Muscle layer of duodenum (tissue), 2 donors: ENCODE data around the gene TOMM20.
"Not testable (repeated sequence)": the region's sequence is repeated elsewhere in the genome, so short reads cannot be mapped to it uniquely, and the experiment has no call there.

Experiments
- H3K27ac ChIP-seq: one replicate; pipeline ENCODE4 v1.7.0; 2013; ENCODE audit warnings: mild to moderate bottlenecking, low read length
- H3K27me3 ChIP-seq: one replicate; pipeline ENCODE4 v1.7.0; 2013; ENCODE audit warnings: low read depth, mild to moderate bottlenecking, control low read depth, low read length
- H3K36me3 ChIP-seq, 2 donors: one replicate each; pipeline ENCODE4 v1.7.0; 2013; ENCODE audit warnings: low read length in 2 of 2, control low read depth in 1 of 2, mild to moderate bottlenecking in 1 of 2; ENCODE audit not compliant: insufficient read depth in 2 of 2, control insufficient read depth in 1 of 2
- H3K4me1 ChIP-seq, 2 donors: one replicate each; pipeline ENCODE4 v1.7.0; 2013; ENCODE audit warnings: low read length in 2 of 2, mild to moderate bottlenecking in 2 of 2, control low read depth in 1 of 2, moderate library complexity in 1 of 2; ENCODE audit not compliant: insufficient read depth in 2 of 2, control insufficient read depth in 1 of 2
- H3K4me3 ChIP-seq, 2 donors: one replicate each; pipeline ENCODE4 v1.7.0; 2013; ENCODE audit warnings: low read length in 2 of 2, low read depth in 1 of 2, mild to moderate bottlenecking in 1 of 2
- H3K9me3 ChIP-seq, 2 donors: one replicate each; pipeline ENCODE4 v1.7.0; 2013; ENCODE audit warnings: low read length in 2 of 2, control low read depth in 1 of 2, mild to moderate bottlenecking in 1 of 2; ENCODE audit not compliant: control insufficient read depth in 1 of 2
- donor health status: healthy.

The TOMM20 gene

GRCh38 chr1:235101558-235102258 is 26.9 kb downstream of the TOMM20 start:
- peaks cover 3 to 6% of the 10 kb centered on the region in 2 donors for H3K4me1 ChIP-seq

DNA sequence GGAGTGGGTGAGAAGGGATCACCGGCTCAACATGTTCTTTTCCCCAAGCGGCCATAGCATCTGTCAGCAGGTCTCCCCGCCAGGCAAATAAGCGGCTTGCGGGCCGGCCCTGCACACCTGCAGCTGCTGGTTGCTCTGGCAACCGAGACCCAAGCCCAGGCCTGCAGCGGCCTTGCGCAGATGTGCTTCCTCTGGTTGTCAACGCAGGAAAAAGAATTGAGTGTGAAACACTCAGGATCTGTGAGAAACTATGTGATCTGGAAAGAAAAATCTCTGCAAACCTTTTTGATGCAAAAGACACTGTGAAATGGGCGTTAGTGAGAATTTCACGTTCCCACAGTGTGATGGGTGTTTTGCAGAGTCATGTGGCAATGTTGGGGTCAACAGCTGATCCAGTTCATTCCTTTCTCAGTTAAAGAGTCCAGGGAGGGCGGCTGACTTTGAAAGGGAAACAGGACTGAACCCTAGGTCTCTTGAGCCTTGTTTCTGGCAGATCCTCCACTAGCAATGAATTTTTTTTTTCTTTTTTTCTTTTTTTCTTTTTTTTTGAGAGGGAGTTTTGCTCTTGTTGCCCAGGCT is 28.4 kb downstream of the TOMM20 start:
- Histone ChIP-seq H3K4me3 (no peak overlapping the region), H3K27me3 (no peaks in the 10 kb centered on the region), H3K36me3 (no peaks in the 10 kb centered on the region), H3K4me1 (peaks cover 3 to 6% of the 10 kb centered on the region in 2 donors), H3K9me3 (no peaks in the 10 kb centered on the region), H3K27ac (no peak overlapping the region)

More at GRCh38 chr1:235101558-235102258, 26.9 kb downstream of the TOMM20 start:
- H3K9me3 ChIP-seq = no peaks in the 10 kb centered on the region
- no peak overlapping the region for H3K27ac ChIP-seq
- H3K27me3 ChIP-seq = no peaks in the 10 kb centered on the region
- no peaks in the 10 kb centered on the region for H3K36me3 ChIP-seq
- no peak overlapping the region for H3K4me3 ChIP-seq

DNA sequence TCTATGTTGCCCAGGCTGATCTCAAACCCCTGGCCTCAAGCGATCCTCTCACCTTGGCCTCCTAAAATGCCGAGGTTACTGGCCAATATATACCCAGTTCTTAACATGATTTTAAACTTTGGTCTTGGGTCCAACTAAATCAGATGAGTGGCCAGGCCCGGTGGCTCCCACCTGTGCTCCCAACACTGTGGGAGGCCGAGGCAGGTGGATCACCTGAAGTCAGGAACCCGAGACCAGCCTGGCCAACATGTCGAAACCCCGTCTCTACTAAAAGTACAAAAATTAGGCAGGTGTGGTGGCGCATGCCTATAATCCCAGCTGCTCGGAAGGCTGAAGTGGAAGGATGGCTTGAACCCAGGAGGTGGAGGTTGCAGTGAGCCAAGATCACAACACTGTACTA is 29.6 kb downstream of the TOMM20 start:
- H3K27ac ChIP-seq = no peak overlapping the region
- H3K36me3 ChIP-seq = no peaks in the 10 kb centered on the region
- H3K9me3 ChIP-seq = no peaks in the 10 kb centered on the region
- H3K4me1 ChIP-seq = peaks cover 0 to 3% of the 10 kb centered on the region in 2 donors
- H3K27me3 ChIP-seq = no peaks in the 10 kb centered on the region
- H3K4me3 ChIP-seq = no peak overlapping the region

- Histone ChIP-seq H3K27ac (no peak overlapping the region), H3K4me3 (no peak overlapping the region), H3K9me3 (no peaks in the 10 kb centered on the region), H3K36me3 (no peaks in the 10 kb centered on the region), H3K4me1 (peaks cover 3% of the 10 kb centered on the region in 2 donors), H3K27me3 (no peaks in the 10 kb centered on the region)
These were observed 30.1 kb downstream of the TOMM20 start for GRCh38 chr1:235098547-235098946.

DNA sequence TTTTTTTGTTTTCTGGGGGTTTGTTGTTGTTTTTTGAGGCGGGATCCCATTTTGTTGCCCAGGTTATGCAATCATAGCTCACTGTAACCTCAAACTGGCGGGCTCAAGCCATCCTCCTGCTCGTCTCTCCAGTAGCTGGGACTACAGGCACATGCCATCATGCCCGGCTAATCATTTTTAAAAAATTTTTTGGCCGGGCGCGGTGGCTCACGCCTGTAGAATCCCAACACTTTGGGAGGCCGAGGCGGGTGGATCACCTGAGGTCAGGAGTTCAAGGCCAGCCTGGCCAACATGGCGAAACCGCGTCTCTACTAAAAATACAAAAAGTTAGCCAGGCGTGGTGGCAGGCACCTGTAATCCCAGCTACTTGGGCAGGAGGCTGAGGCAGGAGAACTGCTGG is 31.1 kb downstream of the TOMM20 start:
- H3K4me1 ChIP-seq, H3K27me3 ChIP-seq, H3K27ac ChIP-seq, H3K9me3 ChIP-seq, H3K4me3 ChIP-seq, H3K36me3 ChIP-seq: not testable (repeated sequence)

GRCh38 chr1:235095938-235096562 is 32.6 kb downstream of the TOMM20 start:
- Histone ChIP-seq H3K27me3 (no peaks in the 10 kb centered on the region), H3K9me3 (no peaks in the 10 kb centered on the region), H3K4me1 (peaks cover 7 to 12% of the 10 kb centered on the region in 2 donors), H3K36me3 (no peaks in the 10 kb centered on the region), H3K27ac (no peak overlapping the region), H3K4me3 (no peak overlapping the region)

GRCh38 chr1:235093696-235094592 is 34.7 kb downstream of the TOMM20 start:
- H3K27me3 ChIP-seq = no peaks in the 10 kb centered on the region
- peaks cover 7 to 12% of the 10 kb centered on the region in 2 donors for H3K4me1 ChIP-seq

GRCh38 chr1:235093013-235093695 is 35.5 kb downstream of the TOMM20 start:
- Histone ChIP-seq H3K9me3 (no peaks in the 10 kb centered on the region), H3K27ac (no peak overlapping the region), H3K27me3 (no peaks in the 10 kb centered on the region), H3K36me3 (no peaks in the 10 kb centered on the region), H3K4me1 (peaks cover 7 to 12% of the 10 kb centered on the region in 2 donors), H3K4me3 (peak overlapping the region; percentile 46 to 63)

More at GRCh38 chr1:235093696-235094592, 34.7 kb downstream of the TOMM20 start:
- H3K9me3 ChIP-seq = no peaks in the 10 kb centered on the region
- H3K27ac ChIP-seq = no peak overlapping the region
- peak overlapping the region; percentile 46 to 63 for H3K4me3 ChIP-seq
- H3K36me3 ChIP-seq = no peaks in the 10 kb centered on the region

GRCh38 chr1:235092415-235092814 is 36.2 kb downstream of the TOMM20 start:
- not testable (repeated sequence) for H3K36me3 ChIP-seq, H3K27me3 ChIP-seq, H3K27ac ChIP-seq, H3K9me3 ChIP-seq, H3K4me3 ChIP-seq
- peaks cover 7 to 12% of the 10 kb centered on the region in 2 donors for H3K4me1 ChIP-seq

DNA sequence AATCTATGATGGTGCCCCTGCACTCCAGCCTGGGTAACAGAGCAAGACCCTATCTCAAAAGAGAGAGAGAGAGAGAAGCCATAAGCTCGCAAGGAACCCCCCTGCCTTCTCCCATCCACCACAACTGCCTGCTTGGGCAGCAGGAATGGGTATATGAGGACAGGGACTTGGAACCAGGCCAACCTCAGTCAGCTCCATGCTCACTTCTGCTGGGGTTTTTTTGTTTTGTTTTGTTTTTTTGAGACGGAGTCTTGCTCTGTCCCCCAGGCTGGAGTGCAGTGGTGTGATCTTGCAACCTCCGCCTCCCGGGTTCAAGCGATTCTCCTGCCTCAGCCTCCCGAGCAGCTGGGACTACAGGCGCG is 36.6 kb downstream of the TOMM20 start:
- not testable (repeated sequence) for H3K27me3 ChIP-seq, H3K36me3 ChIP-seq, H3K4me3 ChIP-seq, H3K27ac ChIP-seq, H3K9me3 ChIP-seq
- peaks cover 7 to 12% of the 10 kb centered on the region in 2 donors for H3K4me1 ChIP-seq
